Activated naive CD8-positive, alpha-beta T cell treated with anti-CD3 and anti-CD28 coated beads, Interleukin-2, amount 10 ng/mL, durations not matched to agents 7 days and 5 days (primary cell): ENCODE results near the gene PDGFB. TPM values are rescaled to one million over a fixed set of nuclear protein-coding genes. Genes with fewer than 3 reads are reported as not detected.

Source experiments
- ATAC-seq: fragments of 150-1000 bp; cut with Tn5 transposase; one replicate; pipeline ENCODE4 v1.10.0; 2021; ENCODE audit warnings: low read depth, moderate library complexity
- POLR2A ChIA-PET: fragments of 350-600 bp; sonication (Branson Sonifier 250); formaldehyde crosslinking; loops from one replicate; lab custom pipeline; 2021; ENCODE audit warnings: antibody characterized with exemption; lab: Charles Lee
- DNase-seq: peaks from one replicate; pipeline ENCODE4 v3.0.0; 2021
- H3K27ac Mint-ChIP-seq: one replicate; pipeline ENCODE4 v1.8.0; 2022; ENCODE audit warnings: mild to moderate bottlenecking, mixed read lengths
- H3K27me3 Mint-ChIP-seq: one replicate; pipeline ENCODE4 v1.8.0; 2022; ENCODE audit warnings: mild to moderate bottlenecking, moderate library complexity, mixed read lengths
- H3K36me3 Mint-ChIP-seq: one replicate; pipeline ENCODE4 v1.8.0; 2021; ENCODE audit warnings: mild to moderate bottlenecking, mixed read lengths
- H3K4me1 Mint-ChIP-seq: one replicate; pipeline ENCODE4 v1.8.0; 2021; ENCODE audit warnings: mixed read lengths
- H3K4me3 Mint-ChIP-seq: one replicate; pipeline ENCODE4 v1.8.0; 2022; ENCODE audit warnings: mild to moderate bottlenecking, moderate library complexity, mixed read lengths
- H3K9me3 Mint-ChIP-seq: one replicate; pipeline ENCODE4 v1.8.0; 2021; ENCODE audit warnings: mixed read lengths
- total RNA-seq, 2 experiments: library from RNA; stranded (reverse); gene quantifications; one replicate each; pipeline ENCODE4 v1.2.3, GENCODE V29; 2021

PDGFB gene
- total RNA-seq, 2 experiments from 2014 or later, result 7.2 to 7.9 TPM

DNA sequence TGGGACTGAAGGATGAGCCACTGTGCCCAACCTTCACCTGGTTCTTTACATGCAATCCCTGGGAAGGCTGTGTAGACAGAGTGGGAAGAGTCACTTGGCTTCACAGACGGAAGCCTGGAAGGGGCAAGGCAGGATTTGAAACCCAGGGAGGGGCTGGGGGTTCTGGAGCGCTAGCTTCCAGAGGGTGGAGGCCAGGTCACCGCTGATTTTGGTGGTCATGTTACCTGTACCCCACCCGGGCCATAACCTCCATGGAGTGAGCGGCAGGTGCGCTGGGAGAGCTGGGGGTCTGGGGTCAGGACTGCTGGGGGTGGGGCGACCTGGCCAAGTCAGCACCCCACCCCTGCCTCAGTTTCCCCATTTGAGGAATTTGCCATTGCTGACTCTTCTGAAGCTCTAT lies 38.3 kb downstream of the PDGFB start:
- Mint-ChIP-seq H3K36me3 (no peaks in the 10 kb centered on the region), H3K9me3 (no peaks in the 10 kb centered on the region), H3K27ac (no peak overlapping the region), H3K4me1 (peaks cover 17% of the 10 kb centered on the region), H3K4me3 (no peak overlapping the region), H3K27me3 (peaks cover 23% of the 10 kb centered on the region)
- no peak for ATAC-seq
- peak; percentile 17 for DNase-seq
- POLR2A ChIA-PET, result interaction anchor here (0.6 to 1.4 kb wide), 3 partner anchors 32 to 110 kb away, joined by 3 read pairs; no protein-coding TSS in a partner anchor

- Mint-ChIP-seq H3K36me3 (no peaks in the 10 kb centered on the region), H3K9me3 (no peaks in the 10 kb centered on the region), H3K4me1 (peaks cover 17% of the 10 kb centered on the region), H3K27me3 (peaks cover 23% of the 10 kb centered on the region), H3K27ac (no peak overlapping the region), H3K4me3 (peak overlapping the region; percentile 38)
- POLR2A ChIA-PET, result interaction anchor here (0.6 to 1.2 kb wide), 3 partner anchors 31 to 49 kb away, joined by 3 to 4 read pairs (median 3); no protein-coding TSS in a partner anchor
- peak; percentile 63 for ATAC-seq
- peak; percentile 50 for DNase-seq
Observed at GRCh38 chr22:39205344-39206021, 39.3 kb downstream of the PDGFB start.

DNA sequence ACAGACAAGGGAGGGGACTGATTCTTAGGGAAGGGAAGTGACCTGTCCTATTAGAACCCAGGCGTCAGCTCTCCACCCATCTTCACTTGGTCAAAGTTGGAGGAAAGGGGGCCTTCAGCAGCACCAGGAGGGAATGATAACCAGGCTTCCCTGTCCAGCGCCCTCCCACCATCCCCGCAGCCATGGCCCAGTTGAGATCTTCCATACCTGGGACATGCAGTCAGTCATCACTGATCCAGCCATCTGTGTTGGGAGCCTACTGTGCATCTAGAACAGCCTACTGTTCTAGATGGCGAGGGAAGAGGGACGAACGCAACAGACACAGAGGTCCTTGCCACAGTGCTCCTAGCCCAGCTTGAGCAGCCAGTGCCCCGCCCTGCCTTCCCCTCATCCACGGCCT lies 40.6 kb downstream of the PDGFB start:
- H3K4me3 Mint-ChIP-seq, result no peak overlapping the region
- DNase-seq (peak; percentile 20), ATAC-seq (no peak)
- POLR2A ChIA-PET, result interaction anchor here (0.7 to 1.2 kb wide), 2 partner anchors 29 to 471 kb away, joined by 4 to 7 read pairs; no protein-coding TSS in a partner anchor
- H3K4me1 Mint-ChIP-seq, result peaks cover 17% of the 10 kb centered on the region
- H3K27ac Mint-ChIP-seq, result no peak overlapping the region
- H3K9me3 Mint-ChIP-seq, result no peaks in the 10 kb centered on the region
- H3K27me3 Mint-ChIP-seq, result peaks cover 31% of the 10 kb centered on the region
- no peaks in the 10 kb centered on the region for H3K36me3 Mint-ChIP-seq

DNA sequence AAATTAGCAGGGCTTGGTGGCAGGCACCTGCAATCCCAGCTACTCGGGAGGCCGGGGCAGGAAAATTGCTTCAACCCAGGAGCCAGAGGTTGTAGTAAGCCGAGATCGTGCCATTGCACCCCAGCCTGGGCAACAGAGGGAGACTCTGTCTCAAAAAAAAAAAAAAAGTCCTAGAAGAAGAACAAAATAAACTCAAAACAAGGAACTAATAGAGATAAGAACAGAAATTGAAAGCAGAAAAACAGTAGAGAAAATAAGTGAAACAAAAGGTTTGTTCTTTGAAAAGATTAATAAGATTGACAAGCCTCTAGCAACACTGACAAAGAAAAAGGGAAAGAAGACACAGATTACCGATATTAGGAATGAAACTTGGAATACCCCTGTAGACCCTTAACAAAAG lies 47.2 kb downstream of the PDGFB start:
- H3K4me3 Mint-ChIP-seq, result no peak overlapping the region
- H3K9me3 Mint-ChIP-seq, result peaks cover 6% of the 10 kb centered on the region
- peaks cover 35% of the 10 kb centered on the region for H3K27me3 Mint-ChIP-seq
- POLR2A ChIA-PET, result interaction anchor here (1.2 kb wide), 1 partner anchor 28 kb away, joined by 3 read pairs; no protein-coding TSS in a partner anchor
- no peaks in the 10 kb centered on the region for H3K4me1 Mint-ChIP-seq
- H3K27ac Mint-ChIP-seq, result no peak overlapping the region
- ATAC-seq, result no peak
- no peaks in the 10 kb centered on the region for H3K36me3 Mint-ChIP-seq
- DNase-seq, result no peak

DNA sequence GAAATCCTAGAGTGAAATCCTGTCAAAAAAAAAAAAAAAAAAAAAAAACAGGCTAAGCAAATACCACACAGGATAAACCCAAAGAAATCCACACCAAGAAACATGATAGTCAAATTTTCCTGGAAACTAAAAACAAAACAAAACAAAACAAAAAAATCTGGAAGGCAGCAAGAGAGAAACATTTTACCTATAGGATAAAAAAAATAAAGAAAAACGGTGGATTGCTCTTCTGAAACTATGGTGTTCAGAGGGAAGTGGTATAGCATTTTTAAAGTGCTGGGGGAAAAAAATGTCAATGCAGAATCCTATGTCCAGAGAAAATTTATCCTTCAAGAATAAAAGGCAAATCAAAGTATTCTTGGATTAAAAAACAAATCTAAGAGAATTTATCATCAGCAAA lies 50.7 kb downstream of the PDGFB start:
- no peaks in the 10 kb centered on the region for H3K4me1 Mint-ChIP-seq
- H3K4me3 Mint-ChIP-seq, result no peak overlapping the region
- DNase-seq, result no peak
- no peak overlapping the region for H3K27ac Mint-ChIP-seq
- POLR2A ChIA-PET, result no interaction called here
- ATAC-seq, result no peak
- H3K9me3 Mint-ChIP-seq, result peaks cover 6% of the 10 kb centered on the region
- H3K36me3 Mint-ChIP-seq, result no peaks in the 10 kb centered on the region
- H3K27me3 Mint-ChIP-seq, result peaks cover 26% of the 10 kb centered on the region

DNA sequence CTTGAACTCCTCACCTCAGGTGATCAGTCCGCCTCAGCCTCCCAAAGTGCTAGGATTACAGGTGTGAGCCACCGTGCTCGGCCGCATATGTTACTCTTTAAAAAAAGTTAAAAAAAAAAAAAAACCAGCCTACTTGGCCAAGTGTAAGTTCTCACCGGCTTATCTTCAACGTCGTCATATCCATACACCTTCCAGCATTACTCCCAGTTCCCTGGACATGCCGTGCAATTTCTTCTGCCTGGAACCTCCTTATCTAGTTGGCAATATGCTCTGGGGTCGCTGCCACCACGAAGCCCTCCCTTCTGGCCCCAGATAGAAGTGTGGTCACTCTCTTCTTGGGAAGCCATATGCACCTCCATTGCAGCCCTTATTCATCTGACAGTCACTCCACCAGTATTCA lies 56.0 kb downstream of the PDGFB start:
- Mint-ChIP-seq H3K4me3 (no peak overlapping the region), H3K36me3 (no peaks in the 10 kb centered on the region), H3K27ac (no peak overlapping the region), H3K4me1 (no peaks in the 10 kb centered on the region), H3K27me3 (peaks cover 4% of the 10 kb centered on the region), H3K9me3 (no peaks in the 10 kb centered on the region)
- DNase-seq (peak; percentile 15), ATAC-seq (no peak)
- POLR2A ChIA-PET, result no interaction called here

DNA sequence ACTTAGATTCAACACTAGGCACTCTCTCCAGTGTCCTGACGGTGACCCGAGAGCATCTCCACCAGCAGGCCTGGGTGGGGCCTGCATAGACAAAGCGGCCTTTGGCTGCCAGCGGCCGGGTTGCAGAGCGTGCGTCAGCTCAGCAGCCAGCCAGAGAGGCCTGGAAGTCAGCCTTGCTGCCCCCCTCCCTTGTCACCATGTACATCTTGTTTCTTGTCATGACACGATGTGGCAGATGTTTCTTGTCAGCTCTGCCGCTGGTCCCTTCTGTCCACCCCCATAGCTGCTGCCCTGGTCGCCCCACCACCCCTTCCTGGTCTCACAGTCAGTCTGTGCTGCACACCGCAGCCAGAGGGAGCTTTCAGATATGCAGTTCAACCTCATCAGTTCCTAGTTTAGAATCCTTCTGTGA lies 59.2 kb downstream of the PDGFB start:
- Mint-ChIP-seq H3K27ac (no peak overlapping the region), H3K4me1 (peaks cover 3% of the 10 kb centered on the region), H3K4me3 (no peak overlapping the region), H3K36me3 (no peaks in the 10 kb centered on the region), H3K27me3 (no peaks in the 10 kb centered on the region), H3K9me3 (no peaks in the 10 kb centered on the region)
- POLR2A ChIA-PET, result no interaction called here
- DNase-seq, result no peak
- ATAC-seq, result no peak

DNA sequence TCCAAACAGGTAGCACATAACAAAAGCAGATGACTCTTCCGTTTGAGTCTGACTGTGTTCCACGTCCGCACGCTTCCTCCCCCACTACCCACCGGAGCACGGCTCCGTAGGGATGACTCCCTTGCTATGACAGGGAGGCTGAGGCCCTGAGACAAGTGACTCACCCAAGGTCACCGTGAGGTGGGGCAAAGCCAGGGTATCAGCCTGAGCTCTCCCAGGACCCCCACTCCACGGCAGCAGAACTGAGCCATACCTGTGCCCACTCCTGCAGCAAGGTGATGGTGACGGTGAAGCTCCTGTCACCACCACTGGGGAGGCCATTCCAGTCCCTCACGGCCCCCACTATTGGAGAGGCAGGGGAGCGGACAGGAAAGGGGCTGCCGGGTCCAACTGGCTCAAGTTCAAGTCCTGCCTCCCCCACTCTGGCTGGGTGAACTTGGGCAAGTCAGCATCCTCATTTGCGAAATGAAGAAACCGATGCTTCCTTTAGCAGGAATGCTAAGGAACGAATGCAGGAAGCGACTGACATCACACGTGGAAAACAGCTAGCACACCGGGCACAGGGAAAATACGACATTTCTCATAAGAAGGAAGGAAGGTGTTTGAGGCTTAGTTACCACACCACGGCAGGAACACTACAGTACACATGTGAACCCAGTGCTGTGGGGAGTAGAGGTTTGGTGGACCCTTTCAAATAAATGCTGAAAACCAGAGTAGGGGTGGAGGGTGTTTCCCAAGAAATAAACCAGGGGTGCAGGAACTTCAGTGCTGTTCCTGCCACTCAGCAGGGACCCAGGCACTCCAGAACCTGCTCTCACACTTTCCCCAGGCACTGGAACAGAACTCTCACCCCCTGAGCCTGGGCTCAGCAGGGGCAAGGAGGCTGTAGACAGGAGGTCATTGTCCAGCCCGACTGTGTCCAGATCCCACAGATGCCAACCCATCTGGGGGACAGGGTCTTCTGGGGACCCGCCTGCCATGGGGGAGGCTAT lies 59.9 kb downstream of the PDGFB start:
- no peaks in the 10 kb centered on the region for H3K36me3 Mint-ChIP-seq
- no peak overlapping the region for H3K4me3 Mint-ChIP-seq
- no peaks in the 10 kb centered on the region for H3K27me3 Mint-ChIP-seq
- no peaks in the 10 kb centered on the region for H3K9me3 Mint-ChIP-seq
- no peak overlapping the region for H3K27ac Mint-ChIP-seq
- DNase-seq, result peak; percentile 16
- peaks cover 3% of the 10 kb centered on the region for H3K4me1 Mint-ChIP-seq
- POLR2A ChIA-PET, result no interaction called here
- ATAC-seq, result no peak

DNA sequence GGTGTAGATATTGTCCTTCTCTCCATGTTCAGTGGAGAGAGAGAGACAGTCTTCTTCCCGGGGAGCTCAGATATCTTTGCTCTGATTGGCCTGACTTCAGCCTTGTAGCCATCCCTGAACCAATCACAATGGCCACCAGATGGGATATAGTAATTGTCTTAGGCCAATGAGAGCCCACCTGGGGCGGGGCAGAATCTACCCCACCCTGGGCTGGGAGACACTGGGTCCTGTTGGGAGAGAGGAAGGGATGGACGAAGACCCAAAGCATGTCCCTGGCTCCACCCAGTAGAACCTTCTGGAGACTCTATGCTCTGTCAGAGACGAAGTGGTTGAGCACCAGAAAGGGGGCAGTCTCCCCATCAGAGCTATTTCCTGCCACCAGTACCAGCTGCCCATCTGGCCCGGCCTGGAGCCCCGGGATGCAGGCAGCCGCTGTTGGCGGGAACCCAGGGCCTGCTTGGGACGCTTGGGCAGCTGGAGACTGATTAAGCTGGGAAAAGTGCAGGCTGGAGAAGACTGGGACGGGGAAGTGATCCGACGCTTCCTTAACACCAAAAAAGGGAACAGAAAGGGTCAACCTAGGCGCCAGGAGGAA lies 60.7 kb downstream of the PDGFB start:
- H3K4me1 Mint-ChIP-seq, result peaks cover 3% of the 10 kb centered on the region
- H3K9me3 Mint-ChIP-seq, result no peaks in the 10 kb centered on the region
- ATAC-seq, result no peak
- no peak overlapping the region for H3K27ac Mint-ChIP-seq
- no peaks in the 10 kb centered on the region for H3K27me3 Mint-ChIP-seq
- DNase-seq, result peak; percentile 4
- POLR2A ChIA-PET, result no interaction called here
- no peaks in the 10 kb centered on the region for H3K36me3 Mint-ChIP-seq
- H3K4me3 Mint-ChIP-seq, result no peak overlapping the region

- no peak overlapping the region for H3K27ac Mint-ChIP-seq
- no peaks in the 10 kb centered on the region for H3K9me3 Mint-ChIP-seq
- H3K27me3 Mint-ChIP-seq, result no peaks in the 10 kb centered on the region
- H3K4me3 Mint-ChIP-seq, result no peak overlapping the region
- no peaks in the 10 kb centered on the region for H3K36me3 Mint-ChIP-seq
- peaks cover 9% of the 10 kb centered on the region for H3K4me1 Mint-ChIP-seq
- POLR2A ChIA-PET, result no interaction called here
- DNase-seq (no peak), ATAC-seq (no peak)
Observed at GRCh38 chr22:39182478-39183030, 62.2 kb downstream of the PDGFB start.

DNA sequence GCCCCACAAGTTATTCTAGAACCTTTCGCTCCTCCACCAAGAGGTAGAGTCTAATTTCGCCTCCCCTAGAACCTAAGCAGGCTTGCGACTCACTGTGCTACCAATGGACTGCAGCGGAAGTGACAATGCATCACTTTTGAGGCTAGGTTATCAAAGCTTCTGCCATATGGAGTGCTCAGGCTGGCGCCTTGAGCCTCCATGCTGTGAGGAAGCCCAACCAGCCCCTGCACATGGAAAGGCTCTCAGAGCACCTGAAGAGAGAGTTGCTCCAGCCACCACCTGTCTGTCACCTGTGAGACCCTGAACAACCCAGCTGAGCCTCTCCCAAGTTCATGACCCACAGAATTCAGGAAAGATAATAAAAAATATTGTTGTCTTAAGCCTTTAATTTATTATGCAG lies 63.0 kb downstream of the PDGFB start:
- DNase-seq (no peak), ATAC-seq (no peak)
- H3K27ac Mint-ChIP-seq, result no peak overlapping the region
- H3K27me3 Mint-ChIP-seq, result no peaks in the 10 kb centered on the region
- POLR2A ChIA-PET, result no interaction called here
- no peak overlapping the region for H3K4me3 Mint-ChIP-seq
- no peaks in the 10 kb centered on the region for H3K9me3 Mint-ChIP-seq
- H3K36me3 Mint-ChIP-seq, result no peaks in the 10 kb centered on the region
- peaks cover 13% of the 10 kb centered on the region for H3K4me1 Mint-ChIP-seq

DNA sequence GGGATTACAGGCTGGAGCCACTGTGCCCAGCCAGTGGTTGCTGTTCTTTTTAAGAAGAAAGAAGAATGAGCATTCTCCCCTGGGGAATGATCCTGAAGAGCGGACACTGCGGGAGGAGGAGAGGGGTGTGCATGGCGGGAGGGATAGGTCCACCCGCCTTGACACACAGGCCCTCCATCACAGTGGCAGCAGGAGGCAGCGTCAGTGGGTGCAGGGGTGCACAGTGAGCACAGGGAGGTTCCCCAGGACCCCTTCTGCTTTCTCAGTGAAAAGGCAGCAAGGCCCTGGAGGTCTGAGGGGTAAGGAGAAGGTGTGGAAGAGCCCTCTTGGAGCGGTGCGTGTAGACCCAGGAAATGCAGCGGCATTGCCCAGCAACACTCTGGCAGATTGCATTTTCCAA lies 63.4 kb downstream of the PDGFB start:
- POLR2A ChIA-PET, result no interaction called here
- H3K9me3 Mint-ChIP-seq, result no peaks in the 10 kb centered on the region
- ATAC-seq, result no peak
- H3K4me3 Mint-ChIP-seq, result no peak overlapping the region
- no peak for DNase-seq
- no peaks in the 10 kb centered on the region for H3K27me3 Mint-ChIP-seq
- peaks cover 13% of the 10 kb centered on the region for H3K4me1 Mint-ChIP-seq
- H3K27ac Mint-ChIP-seq, result no peak overlapping the region
- no peaks in the 10 kb centered on the region for H3K36me3 Mint-ChIP-seq

DNA sequence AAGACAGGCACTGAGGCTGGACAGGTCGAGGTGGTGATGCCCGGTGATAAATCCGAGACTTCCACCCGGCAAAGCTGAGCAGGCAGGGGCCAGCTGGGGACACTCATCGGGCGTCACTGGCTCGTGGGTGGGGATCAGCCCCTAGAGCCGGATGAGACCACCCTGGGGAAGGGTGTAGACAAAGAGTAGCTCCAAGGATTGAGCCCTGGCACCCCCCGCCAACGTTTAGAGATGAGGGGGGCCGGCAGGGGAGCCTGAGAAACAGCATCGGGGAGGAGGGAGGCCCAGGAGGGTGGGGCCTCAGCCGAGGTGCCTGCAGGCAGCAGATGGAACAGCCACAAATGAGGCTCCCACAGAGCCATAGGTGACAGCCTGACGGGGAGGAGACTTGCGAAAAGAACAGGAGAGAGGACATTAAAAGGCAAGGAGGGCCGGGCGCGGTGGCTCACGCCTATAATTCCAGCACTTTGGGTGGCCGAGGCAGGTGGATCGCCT lies 64.9 kb downstream of the PDGFB start:
- Mint-ChIP-seq H3K36me3 (no peaks in the 10 kb centered on the region), H3K9me3 (no peaks in the 10 kb centered on the region), H3K4me1 (peaks cover 13% of the 10 kb centered on the region), H3K27ac (no peak overlapping the region), H3K4me3 (no peak overlapping the region), H3K27me3 (no peaks in the 10 kb centered on the region)
- POLR2A ChIA-PET, result interaction anchor here (0.9 kb wide), 1 partner anchor 9 kb away, joined by 4 read pairs; no protein-coding TSS in a partner anchor
- ATAC-seq (no peak), DNase-seq (no peak)
